Testis (tissue), 2 donors: ENCODE measurements around the gene ZNF441.

Experiments used
- CTCF ChIP-seq, 3 experiments: fragments of 450-650 bp in 2 of 3; fragments of 200-600 bp in 1 of 3; sonication (generic) in 1 of 3; IDR thresholded peaks; one replicate each; pipeline ENCODE4 v1.5.1; 2016 to 2019; ENCODE audit warnings: antibody characterized with exemption in 3 of 3, mild to moderate bottlenecking in 2 of 3, moderate library complexity in 1 of 3
- POLR2A ChIP-seq: fragments of 450-650 bp; IDR thresholded peaks from one replicate; pipeline ENCODE4 v1.6.1; 2017; ENCODE audit warnings: antibody characterized with exemption, mild to moderate bottlenecking, moderate library complexity

- no peak for TF ChIP-seq CTCF (IDR thresholded peaks at IDR 0.05)
- no peak for TF ChIP-seq POLR2A
Measured at GRCh38 chr19:11729586-11729985, 37.2 kb upstream of the ZNF441 start.
